GM23338 (cell line): ENCODE results near the gene CPLANE2.

Experiments
- CREB1 ChIP-seq: fragments of 250-450 bp; sonication (Bioruptor Pico); IDR thresholded peaks from 2 replicates; pipeline ENCODE4 v1.5.0; 2020; ENCODE audit warnings: low read depth, mild to moderate bottlenecking, moderate library complexity
- CTCF ChIP-seq, 2 experiments: fragments of 200-600 bp in 1 of 2; sonication (generic) in 1 of 2; conservative IDR thresholded peaks; 2 replicates each; pipeline versions ENCODE4 v1.5.1 to v1.6.1; 2016 to 2017; ENCODE audit warnings: antibody characterized with exemption in 2 of 2, low read depth in 2 of 2, mild to moderate bottlenecking in 2 of 2, moderate library complexity in 1 of 2
- ETS1 ChIP-seq: IDR thresholded peaks from 2 replicates; pipeline ENCODE4 v1.6.1; 2016; ENCODE audit warnings: antibody characterized with exemption
- EZH2 ChIP-seq: fragments of 200-600 bp; sonication (generic); IDR thresholded peaks from one replicate; pipeline ENCODE4 v1.8.0; 2017; ENCODE audit warnings: antibody characterized with exemption, mild to moderate bottlenecking, low read depth; ENCODE audit not compliant: unreplicated experiment
- EZH2phosphoT487 ChIP-seq: fragments of 200-600 bp; sonication (generic); IDR thresholded peaks from one replicate; pipeline ENCODE4 v1.8.1; 2018; ENCODE audit warnings: antibody characterized with exemption; ENCODE audit not compliant: unreplicated experiment
- JUNB ChIP-seq: IDR thresholded peaks from one replicate; pipeline ENCODE4 v1.6.1; 2016; ENCODE audit warnings: antibody characterized with exemption; ENCODE audit not compliant: unreplicated experiment
- NANOG ChIP-seq: IDR thresholded peaks from 2 replicates; pipeline ENCODE4 v1.6.1; 2016; ENCODE audit warnings: antibody characterized with exemption, borderline replicate concordance
- POLR2AphosphoS5 ChIP-seq: IDR thresholded peaks from 2 replicates; pipeline ENCODE4 v1.6.1; 2016; ENCODE audit warnings: antibody characterized with exemption, low read depth
- REST ChIP-seq: IDR thresholded peaks from one replicate; pipeline ENCODE4 v1.6.1; 2018; ENCODE audit warnings: antibody characterized with exemption; ENCODE audit not compliant: unreplicated experiment
- ZNF331 ChIP-seq: fragments of 250-450 bp; sonication (Bioruptor Pico); IDR thresholded peaks from 2 replicates; pipeline ENCODE4 v1.5.0; 2020; ENCODE audit warnings: low read depth, mild to moderate bottlenecking, moderate library complexity

GRCh38 chr1:16218014-16218673 is 18.8 kb downstream of the CPLANE2 start:
- TF ChIP-seq CTCF (conservative IDR thresholded peaks at IDR 0.05; ENCODE audit: low read depth in 2 of 2): no peak
- no peak for TF ChIP-seq JUNB
- TF ChIP-seq REST: no peak
- TF ChIP-seq EZH2phosphoT487: no peak
- no peak for TF ChIP-seq CREB1 (CRISPR knock-in tag)
- TF ChIP-seq POLR2AphosphoS5: no peak
- TF ChIP-seq ETS1: no peak
- TF ChIP-seq EZH2: no peak
- TF ChIP-seq NANOG: no peak
- no peak for TF ChIP-seq ZNF331 (CRISPR knock-in tag)
